Panc1 (cell line): ENCODE data around the gene GLIS1. TPM values are rescaled to one million over a fixed set of nuclear protein-coding genes. Genes with fewer than 3 reads are reported as not detected.

Experiments
- ATAC-seq: fragments of 200-7000 bp; cut with Tn5 transposase; 2 replicates; pipeline ENCODE4 v1.9.1; 2020; ENCODE audit warnings: mild to moderate bottlenecking, moderate library complexity
- BruUV-seq: library from RNA; stranded (reverse); fragments of 400-500 nt; replicated peaks from 2 replicates; lab custom pipeline; 2021; lab: Mats Ljungman, UMichigan
- CTCF ChIA-PET: fragments of 300-600 bp; sonication (Branson Sonifier 250); formaldehyde crosslinking; loops from one replicate; lab custom pipeline; 2022; ENCODE audit warnings: antibody characterized with exemption; lab: Charles Lee
- POLR2A ChIA-PET: fragments of 300-600 bp; sonication (Branson Sonifier 250); formaldehyde crosslinking; loops from one replicate; lab custom pipeline; 2022; ENCODE audit warnings: antibody characterized with exemption; lab: Charles Lee
- DNase-seq: peaks from one replicate; pipeline ENCODE4 v3.0.0-alpha.2; 2010; ENCODE audit warnings: low read depth, low spot score
- H3K27ac ChIP-seq: 2 replicates; pipeline ENCODE4 v1.5.1; 2011; ENCODE audit warnings: mild to moderate bottlenecking, low read length, inconsistent platforms
- H3K27me3 ChIP-seq: fragments of 200-500 bp; sonication (Bioruptor generic); 2 replicates; pipeline ENCODE4 v1.6.0; 2014; ENCODE audit warnings: low read length, inconsistent platforms; ENCODE audit not compliant: control insufficient read depth, insufficient read depth
- H3K36me3 ChIP-seq: fragments of 200-500 bp; sonication (Bioruptor generic); 2 replicates; pipeline ENCODE4 v1.5.1; 2014; ENCODE audit warnings: inconsistent platforms, mild to moderate bottlenecking, low read length, moderate library complexity; ENCODE audit not compliant: control insufficient read depth, insufficient read depth
- H3K4me1 ChIP-seq: 2 replicates; pipeline ENCODE4 v1.5.1; 2011; ENCODE audit warnings: inconsistent platforms, mild to moderate bottlenecking, low read length, moderate library complexity; ENCODE audit not compliant: control insufficient read depth, insufficient read depth
- H3K4me3 ChIP-seq, 2 experiments: 2 replicates each; pipeline ENCODE4 v1.5.1; 2011 to 2012; ENCODE audit warnings: low read depth in 2 of 2, low read length in 2 of 2, mild to moderate bottlenecking in 2 of 2, inconsistent platforms in 1 of 2, moderate library complexity in 1 of 2
- H3K9me3 ChIP-seq: fragments of 200-500 bp; sonication (Bioruptor generic); 2 replicates; pipeline ENCODE4 v1.5.1; 2014; ENCODE audit warnings: low read depth, mild to moderate bottlenecking, inconsistent platforms, low read length, moderate library complexity; ENCODE audit not compliant: control insufficient read depth, insufficient read depth
- POLR2AphosphoS5 ChIP-seq: IDR thresholded peaks from 2 replicates; pipeline ENCODE4 v1.6.1; 2012; ENCODE audit warnings: mild to moderate bottlenecking, low read depth, low read length, moderate library complexity
- SIN3A ChIP-seq: IDR thresholded peaks from 2 replicates; pipeline ENCODE4 v1.6.1; 2012; ENCODE audit warnings: low read depth, mild to moderate bottlenecking, low read length, moderate library complexity, borderline replicate concordance; ENCODE audit not compliant: insufficient read depth
- TCF7L2 ChIP-seq: IDR thresholded peaks from 2 replicates; pipeline ENCODE4 v1.6.1; 2011; ENCODE audit warnings: mild to moderate bottlenecking, low read depth, low read length, inconsistent platforms
- in situ Hi-C: cut with HindIII; loops from 2 replicates; pipeline ENCODE4 v1.10.0; 2016; ENCODE audit warnings: low sequenced_read_pairs, low pct_unique_long_range_greater_than_20kb
- intact Hi-C: fragments of 100-400 bp; cut with micrococcal nuclease; formaldehyde crosslinking; loops from one replicate; pipeline ENCODE4 v1.10.0; 2022; ENCODE audit not compliant: unreplicated experiment
- total RNA-seq: library from RNA; stranded (reverse); gene quantifications from one replicate; pipeline ENCODE4 v1.2.1, GENCODE V29; 2021; ENCODE audit not compliant: unreplicated experiment
- TF ChIP-seq, protein P1 (sequence below), 2 experiments: IDR thresholded peaks; 2 replicates each; pipeline ENCODE4 v1.6.1; 2011 to 2012; ENCODE audit warnings: low read depth in 2 of 2, control low read depth in 1 of 2, low read length in 1 of 2, mild to moderate bottlenecking in 1 of 2, moderate library complexity in 1 of 2; ENCODE audit not compliant: insufficient read depth in 1 of 2
- TF ChIP-seq, protein P2 (sequence below): fragments of 450-650 bp; IDR thresholded peaks from 2 replicates; pipeline ENCODE4 v1.5.1; 2017; ENCODE audit warnings: mild to moderate bottlenecking

Gene GLIS1
- total RNA-seq, 1 experiment from 2014 or later = 0.28 TPM

DNA sequence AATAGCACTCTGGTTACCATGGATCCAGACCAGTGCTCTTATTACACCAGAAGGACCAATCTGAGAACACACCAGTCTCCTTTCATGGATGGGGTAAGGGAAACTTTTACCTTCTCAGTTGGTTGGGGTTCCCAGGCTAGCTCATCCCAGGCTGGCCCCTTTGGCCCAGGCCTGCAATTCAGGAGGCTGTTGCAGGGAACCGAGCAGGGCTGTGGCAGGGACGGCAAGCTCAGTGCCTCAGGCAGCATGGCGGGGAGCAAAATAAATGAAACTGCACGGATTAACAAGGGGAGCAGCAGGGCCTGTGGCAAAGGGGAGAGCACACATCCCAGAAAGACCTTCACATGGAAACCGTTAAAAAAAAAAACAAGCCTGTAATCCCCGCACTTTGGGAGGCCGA, 222.8 kb downstream of the GLIS1 start:
- Histone ChIP-seq H3K27me3 (no peaks in the 10 kb centered on the region), H3K4me3 (no peak overlapping the region), H3K9me3 (no peaks in the 10 kb centered on the region), H3K27ac (no peak overlapping the region), H3K4me1 (no peaks in the 10 kb centered on the region; the same call in 1 of the 2 replicates), H3K36me3 (no peaks in the 10 kb centered on the region)
- CTCF ChIA-PET = no interaction called here
- intact Hi-C loops (no loop called here), in situ Hi-C loops (no loop called here)
- DNase-seq = no peak
- POLR2A ChIA-PET = interaction anchor here (0.5 kb wide), 1 partner anchor 238 kb away, joined by 4 read pairs; no protein-coding TSS in a partner anchor
- no peak for ATAC-seq
- no TSS peak for BruUV-seq
- TF ChIP-seq POLR2AphosphoS5 (no peak), SIN3A (no peak), TCF7L2 (no peak)
- TF ChIP-seq, protein P1, sequence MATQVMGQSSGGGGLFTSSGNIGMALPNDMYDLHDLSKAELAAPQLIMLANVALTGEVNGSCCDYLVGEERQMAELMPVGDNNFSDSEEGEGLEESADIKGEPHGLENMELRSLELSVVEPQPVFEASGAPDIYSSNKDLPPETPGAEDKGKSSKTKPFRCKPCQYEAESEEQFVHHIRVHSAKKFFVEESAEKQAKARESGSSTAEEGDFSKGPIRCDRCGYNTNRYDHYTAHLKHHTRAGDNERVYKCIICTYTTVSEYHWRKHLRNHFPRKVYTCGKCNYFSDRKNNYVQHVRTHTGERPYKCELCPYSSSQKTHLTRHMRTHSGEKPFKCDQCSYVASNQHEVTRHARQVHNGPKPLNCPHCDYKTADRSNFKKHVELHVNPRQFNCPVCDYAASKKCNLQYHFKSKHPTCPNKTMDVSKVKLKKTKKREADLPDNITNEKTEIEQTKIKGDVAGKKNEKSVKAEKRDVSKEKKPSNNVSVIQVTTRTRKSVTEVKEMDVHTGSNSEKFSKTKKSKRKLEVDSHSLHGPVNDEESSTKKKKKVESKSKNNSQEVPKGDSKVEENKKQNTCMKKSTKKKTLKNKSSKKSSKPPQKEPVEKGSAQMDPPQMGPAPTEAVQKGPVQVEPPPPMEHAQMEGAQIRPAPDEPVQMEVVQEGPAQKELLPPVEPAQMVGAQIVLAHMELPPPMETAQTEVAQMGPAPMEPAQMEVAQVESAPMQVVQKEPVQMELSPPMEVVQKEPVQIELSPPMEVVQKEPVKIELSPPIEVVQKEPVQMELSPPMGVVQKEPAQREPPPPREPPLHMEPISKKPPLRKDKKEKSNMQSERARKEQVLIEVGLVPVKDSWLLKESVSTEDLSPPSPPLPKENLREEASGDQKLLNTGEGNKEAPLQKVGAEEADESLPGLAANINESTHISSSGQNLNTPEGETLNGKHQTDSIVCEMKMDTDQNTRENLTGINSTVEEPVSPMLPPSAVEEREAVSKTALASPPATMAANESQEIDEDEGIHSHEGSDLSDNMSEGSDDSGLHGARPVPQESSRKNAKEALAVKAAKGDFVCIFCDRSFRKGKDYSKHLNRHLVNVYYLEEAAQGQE (IDR thresholded peaks at IDR 0.05; ENCODE audit: insufficient read depth in 1 of 2, low read depth in 2 of 2, low read length in 1 of 2) = no peak
- TF ChIP-seq, protein P2, sequence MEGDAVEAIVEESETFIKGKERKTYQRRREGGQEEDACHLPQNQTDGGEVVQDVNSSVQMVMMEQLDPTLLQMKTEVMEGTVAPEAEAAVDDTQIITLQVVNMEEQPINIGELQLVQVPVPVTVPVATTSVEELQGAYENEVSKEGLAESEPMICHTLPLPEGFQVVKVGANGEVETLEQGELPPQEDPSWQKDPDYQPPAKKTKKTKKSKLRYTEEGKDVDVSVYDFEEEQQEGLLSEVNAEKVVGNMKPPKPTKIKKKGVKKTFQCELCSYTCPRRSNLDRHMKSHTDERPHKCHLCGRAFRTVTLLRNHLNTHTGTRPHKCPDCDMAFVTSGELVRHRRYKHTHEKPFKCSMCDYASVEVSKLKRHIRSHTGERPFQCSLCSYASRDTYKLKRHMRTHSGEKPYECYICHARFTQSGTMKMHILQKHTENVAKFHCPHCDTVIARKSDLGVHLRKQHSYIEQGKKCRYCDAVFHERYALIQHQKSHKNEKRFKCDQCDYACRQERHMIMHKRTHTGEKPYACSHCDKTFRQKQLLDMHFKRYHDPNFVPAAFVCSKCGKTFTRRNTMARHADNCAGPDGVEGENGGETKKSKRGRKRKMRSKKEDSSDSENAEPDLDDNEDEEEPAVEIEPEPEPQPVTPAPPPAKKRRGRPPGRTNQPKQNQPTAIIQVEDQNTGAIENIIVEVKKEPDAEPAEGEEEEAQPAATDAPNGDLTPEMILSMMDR = no peak

DNA sequence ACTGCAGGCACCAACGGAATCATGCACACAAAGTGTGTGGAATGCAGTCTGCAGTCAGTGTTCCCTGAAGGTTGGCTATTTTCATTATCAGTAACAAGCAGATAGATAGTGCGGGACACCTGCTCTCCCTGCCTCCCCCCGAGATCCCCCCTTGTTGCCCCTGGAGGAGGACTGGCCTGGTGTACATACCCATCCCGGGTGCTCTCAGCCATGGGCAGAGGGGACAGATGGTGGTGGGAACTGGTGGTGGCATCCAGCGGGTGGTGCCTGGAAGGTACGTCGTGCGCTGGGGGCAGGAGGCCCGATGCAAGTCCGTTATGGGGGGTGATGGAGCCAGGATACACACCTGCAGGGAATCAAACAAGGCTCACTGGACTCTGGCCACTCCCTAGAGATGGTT, 224.5 kb downstream of the GLIS1 start:
- in situ Hi-C loops = no loop called here
- intact Hi-C loops = no loop called here
- BruUV-seq = no TSS peak
- no peak for ATAC-seq
- no peak for DNase-seq
- TF ChIP-seq POLR2AphosphoS5 (no peak), SIN3A (no peak)
- TF ChIP-seq, protein P1 (IDR thresholded peaks at IDR 0.05; ENCODE audit: insufficient read depth in 1 of 2, low read depth in 2 of 2, low read length in 1 of 2) = no peak
- H3K9me3 ChIP-seq = no peaks in the 10 kb centered on the region
- ChIA-PET POLR2A (no interaction called here), CTCF (no interaction called here)
- H3K4me1 ChIP-seq = no peaks in the 10 kb centered on the region; the same call in 1 of the 2 replicates
- no peaks in the 10 kb centered on the region for H3K36me3 ChIP-seq
- H3K27me3 ChIP-seq = no peaks in the 10 kb centered on the region
- H3K4me3 ChIP-seq = no peak overlapping the region
- H3K27ac ChIP-seq = no peak overlapping the region
